ENCODE results near the gene ASL. TPM values are rescaled to one million over a fixed set of nuclear protein-coding genes. Genes with fewer than 3 reads are reported as not detected.
"Not testable (repeated sequence)": the region's sequence is repeated elsewhere in the genome, so short reads cannot be mapped to it uniquely, and the experiment has no call there.

Gene ASL
- total RNA-seq, 1 experiment from 2014 or later = 55.3 TPM

- no peak for DNase-seq
- H3K27ac Mint-ChIP-seq (ENCODE audit: unreplicated experiment) = no peak overlapping the region
- no peaks in the 10 kb centered on the region for H3K9me3 Mint-ChIP-seq (ENCODE audit: low read depth, unreplicated experiment)
- H3K4me3 Mint-ChIP-seq (ENCODE audit: low read depth, unreplicated experiment) = no peak overlapping the region
- no TSS peak for BruUV-seq (replicated peaks)
- peaks cover 5% of the 10 kb centered on the region for H3K4me1 Mint-ChIP-seq (ENCODE audit: low read depth, unreplicated experiment)
- no peak for TF ChIP-seq CTCF (IDR thresholded peaks at IDR 0.05; ENCODE audit: unreplicated experiment)
- H3K36me3 Mint-ChIP-seq (ENCODE audit: insufficient read depth, unreplicated experiment) = no peaks in the 10 kb centered on the region
- intact Hi-C loops (cut with micrococcal nuclease; ENCODE audit: unreplicated experiment) = no loop called here
- H3K27me3 Mint-ChIP-seq (ENCODE audit: unreplicated experiment) = no peaks in the 10 kb centered on the region
- CTCF ChIA-PET = no interaction called here
Observed at GRCh38 chr7:66070222-66070621, 5.4 kb upstream of the ASL start.

GRCh38 chr7:66072208-66072607 lies 3.4 kb upstream of the ASL start:
- DNase-seq; H3K27ac Mint-ChIP-seq (ENCODE audit: unreplicated experiment); intact Hi-C loops (cut with micrococcal nuclease; ENCODE audit: unreplicated experiment); H3K4me1 Mint-ChIP-seq (ENCODE audit: low read depth, unreplicated experiment); BruUV-seq (replicated peaks); H3K27me3 Mint-ChIP-seq (ENCODE audit: unreplicated experiment); H3K9me3 Mint-ChIP-seq (ENCODE audit: low read depth, unreplicated experiment); H3K4me3 Mint-ChIP-seq (ENCODE audit: low read depth, unreplicated experiment): not testable (repeated sequence)
- peaks cover 17% of the 10 kb centered on the region for H3K36me3 Mint-ChIP-seq (ENCODE audit: insufficient read depth, unreplicated experiment)
- CTCF ChIA-PET = interaction anchor here (1.5 kb wide), 1 partner anchor 41 kb away, joined by 14 read pairs; no protein-coding TSS in a partner anchor

GRCh38 chr7:66076462-66077329 lies 1.1 kb downstream of the ASL start:
- H3K27me3 Mint-ChIP-seq (ENCODE audit: unreplicated experiment) = no peaks in the 10 kb centered on the region
- TF ChIP-seq CTCF (IDR thresholded peaks at IDR 0.05; ENCODE audit: unreplicated experiment) = no peak
- intact Hi-C loops (cut with micrococcal nuclease; ENCODE audit: unreplicated experiment) = no loop called here
- CTCF ChIA-PET = no interaction called here
- peak overlapping the region; percentile 84 for H3K27ac Mint-ChIP-seq (ENCODE audit: unreplicated experiment)
- peaks cover 17% of the 10 kb centered on the region for H3K36me3 Mint-ChIP-seq (ENCODE audit: insufficient read depth, unreplicated experiment)
- no peaks in the 10 kb centered on the region for H3K9me3 Mint-ChIP-seq (ENCODE audit: low read depth, unreplicated experiment)
- peak overlapping the region; percentile 77 for H3K4me3 Mint-ChIP-seq (ENCODE audit: low read depth, unreplicated experiment)
- no TSS peak for BruUV-seq (replicated peaks)
- DNase-seq = peak; percentile 12
- H3K4me1 Mint-ChIP-seq (ENCODE audit: low read depth, unreplicated experiment) = peaks cover 4% of the 10 kb centered on the region

- no peak overlapping the region for H3K27ac Mint-ChIP-seq (ENCODE audit: unreplicated experiment)
- CTCF ChIA-PET = no interaction called here
- H3K36me3 Mint-ChIP-seq (ENCODE audit: insufficient read depth, unreplicated experiment) = peaks cover 23% of the 10 kb centered on the region
- no peak for TF ChIP-seq CTCF (IDR thresholded peaks at IDR 0.05; ENCODE audit: unreplicated experiment)
- H3K9me3 Mint-ChIP-seq (ENCODE audit: low read depth, unreplicated experiment) = no peaks in the 10 kb centered on the region
- H3K4me1 Mint-ChIP-seq (ENCODE audit: low read depth, unreplicated experiment) = no peaks in the 10 kb centered on the region
- no TSS peak for BruUV-seq (replicated peaks)
- no peak for DNase-seq
- H3K4me3 Mint-ChIP-seq (ENCODE audit: low read depth, unreplicated experiment) = no peak overlapping the region
- intact Hi-C loops (cut with micrococcal nuclease; ENCODE audit: unreplicated experiment) = no loop called here
- no peaks in the 10 kb centered on the region for H3K27me3 Mint-ChIP-seq (ENCODE audit: unreplicated experiment)
Observed at GRCh38 chr7:66078067-66078466, 2.4 kb downstream of the ASL start.

- Mint-ChIP-seq H3K36me3 (ENCODE audit: insufficient read depth, unreplicated experiment) (peaks cover 10% of the 10 kb centered on the region), H3K9me3 (ENCODE audit: low read depth, unreplicated experiment) (no peaks in the 10 kb centered on the region), H3K27ac (ENCODE audit: unreplicated experiment) (no peak overlapping the region), H3K27me3 (ENCODE audit: unreplicated experiment) (no peaks in the 10 kb centered on the region), H3K4me3 (ENCODE audit: low read depth, unreplicated experiment) (no peak overlapping the region), H3K4me1 (ENCODE audit: low read depth, unreplicated experiment) (no peaks in the 10 kb centered on the region)
- intact Hi-C loops (cut with micrococcal nuclease; ENCODE audit: unreplicated experiment) = no loop called here
- CTCF ChIA-PET = no interaction called here
- no peak for TF ChIP-seq CTCF (IDR thresholded peaks at IDR 0.05; ENCODE audit: unreplicated experiment)
- no TSS peak for BruUV-seq (replicated peaks)
- no peak for DNase-seq
Observed at GRCh38 chr7:66082083-66082482, 6.5 kb downstream of the ASL start.

Measured in Calu3 (cell line).